AG04449 (cell line): ENCODE measurements around the gene PROSER3.

Source experiments
- CTCF ChIA-PET: fragments of 350-600 bp; formaldehyde crosslinking; extraction: SDS; loops from one replicate; lab custom pipeline; 2021; ENCODE audit warnings: antibody characterized with exemption; lab: Yijun Ruan, JAX
- POLR2A ChIA-PET: fragments of 400-600, 350-600 bp; formaldehyde crosslinking; extraction: SDS; loops from one replicate; lab custom pipeline; 2020; ENCODE audit warnings: antibody characterized with exemption, inconsistent platforms; lab: Yijun Ruan, JAX
- DNase-seq: peaks from one replicate; pipeline ENCODE4 v3.0.0-alpha.2; 2010; ENCODE audit warnings: low read depth, low spot score
- H3K4me3 ChIP-seq: 2 replicates; pipeline ENCODE4 v1.5.1; 2011; ENCODE audit warnings: low read depth, mild to moderate bottlenecking, control low read depth, low read length
- CTCF ChIP-seq: IDR thresholded peaks from one replicate; pipeline ENCODE4 v1.5.1; 2011; ENCODE audit warnings: mild to moderate bottlenecking, moderate library complexity, low read length, control low read depth, inconsistent platforms; ENCODE audit not compliant: insufficient read depth; ENCODE audit errors: missing control alignments

Gene PROSER3

GRCh38 chr19:35777961-35778360 is 20.0 kb downstream of the PROSER3 start:
- H3K4me3 ChIP-seq: no peak overlapping the region
- POLR2A ChIA-PET: no interaction called here
- CTCF ChIA-PET: no interaction called here
- DNase-seq: no peak
- no peak for TF ChIP-seq CTCF

GRCh38 chr19:35779033-35779432 is 21.1 kb downstream of the PROSER3 start:
- no peak overlapping the region for H3K4me3 ChIP-seq
- CTCF ChIA-PET: no interaction called here
- POLR2A ChIA-PET: interaction anchor here (0.7 to 1.1 kb wide), 2 partner anchors 18 to 77 kb away, joined by 3 to 4 read pairs; no protein-coding TSS in a partner anchor
- no peak for TF ChIP-seq CTCF
- no peak for DNase-seq

- ChIA-PET CTCF (no interaction called here), POLR2A (interaction anchor here (1.1 kb wide), 1 partner anchor 78 kb away, joined by 3 read pairs; no protein-coding TSS in a partner anchor)
- no peak for TF ChIP-seq CTCF
- no peak overlapping the region for H3K4me3 ChIP-seq
- no peak for DNase-seq
These were observed 22.1 kb downstream of the PROSER3 start for GRCh38 chr19:35780058-35780457.

GRCh38 chr19:35780717-35781116 is 22.7 kb downstream of the PROSER3 start:
- CTCF ChIA-PET: no interaction called here
- POLR2A ChIA-PET: no interaction called here
- TF ChIP-seq CTCF: no peak
- no peak overlapping the region for H3K4me3 ChIP-seq
- no peak for DNase-seq

- ChIA-PET POLR2A (no interaction called here), CTCF (no interaction called here)
- H3K4me3 ChIP-seq: no peak overlapping the region
- no peak for DNase-seq
- no peak for TF ChIP-seq CTCF
These were observed 23.7 kb downstream of the PROSER3 start for GRCh38 chr19:35781650-35782049.

GRCh38 chr19:35782589-35782988 is 24.6 kb downstream of the PROSER3 start:
- ChIA-PET POLR2A (no interaction called here), CTCF (no interaction called here)
- H3K4me3 ChIP-seq: no peak overlapping the region
- no peak for DNase-seq
- TF ChIP-seq CTCF: no peak
